ENCODE data around the gene SLC25A10.

Gene SLC25A10

GRCh38 chr17:81713556-81714411, 1.7 kb downstream of the SLC25A10 start:
- peak overlapping the region; percentile 96 for H3K9ac ChIP-seq (ENCODE audit: insufficient read length, low read depth)
- H3K9me3 ChIP-seq (ENCODE audit: insufficient read depth, low read length) = no peaks in the 10 kb centered on the region
- peak overlapping the region; percentile 86 for H3K4me3 ChIP-seq (ENCODE audit: insufficient read length, low read depth)
- H3K36me3 ChIP-seq (ENCODE audit: insufficient read depth, insufficient read length, low read length) = peaks cover 29% of the 10 kb centered on the region
- no peak for DNase-seq (ENCODE audit: low read depth, low spot score)
- no peaks in the 10 kb centered on the region for H3K27me3 ChIP-seq (ENCODE audit: insufficient read depth, insufficient read length)
- TF ChIP-seq YY1 (IDR thresholded peaks at IDR 0.05; ENCODE audit: insufficient read depth, insufficient read length) (no peak), SUZ12 (IDR thresholded peaks at IDR 0.05; ENCODE audit: extremely low read depth, insufficient read depth, insufficient read length) (no peak), ZNF274 (IDR thresholded peaks at IDR 0.05; ENCODE audit: low read depth, low read length) (no peak)
- peaks cover 22% of the 10 kb centered on the region for H3K4me1 ChIP-seq (ENCODE audit: insufficient read depth, insufficient read length)

GRCh38 chr17:81714412-81715106, 2.5 kb downstream of the SLC25A10 start:
- DNase-seq (ENCODE audit: low read depth, low spot score) = no peak
- no peak overlapping the region for H3K4me3 ChIP-seq (ENCODE audit: insufficient read length, low read depth)
- TF ChIP-seq YY1 (IDR thresholded peaks at IDR 0.05; ENCODE audit: insufficient read depth, insufficient read length) (no peak), ZNF274 (IDR thresholded peaks at IDR 0.05; ENCODE audit: low read depth, low read length) (no peak), SUZ12 (IDR thresholded peaks at IDR 0.05; ENCODE audit: extremely low read depth, insufficient read depth, insufficient read length) (no peak)
- H3K36me3 ChIP-seq (ENCODE audit: insufficient read depth, insufficient read length, low read length) = peaks cover 30% of the 10 kb centered on the region
- H3K9me3 ChIP-seq (ENCODE audit: insufficient read depth, low read length) = no peaks in the 10 kb centered on the region
- no peaks in the 10 kb centered on the region for H3K27me3 ChIP-seq (ENCODE audit: insufficient read depth, insufficient read length)
- H3K9ac ChIP-seq (ENCODE audit: insufficient read length, low read depth) = peak overlapping the region; percentile 96
- peaks cover 19% of the 10 kb centered on the region for H3K4me1 ChIP-seq (ENCODE audit: insufficient read depth, insufficient read length)

GRCh38 chr17:81715107-81715871, 3.2 kb downstream of the SLC25A10 start:
- H3K27me3 ChIP-seq (ENCODE audit: insufficient read depth, insufficient read length) = no peaks in the 10 kb centered on the region
- H3K36me3 ChIP-seq (ENCODE audit: insufficient read depth, insufficient read length, low read length) = peaks cover 37% of the 10 kb centered on the region
- DNase-seq (ENCODE audit: low read depth, low spot score) = no peak
- peaks cover 20% of the 10 kb centered on the region for H3K4me1 ChIP-seq (ENCODE audit: insufficient read depth, insufficient read length)
- H3K4me3 ChIP-seq (ENCODE audit: insufficient read length, low read depth) = no peak overlapping the region
- TF ChIP-seq SUZ12 (IDR thresholded peaks at IDR 0.05; ENCODE audit: extremely low read depth, insufficient read depth, insufficient read length) = no peak
- TF ChIP-seq YY1 (IDR thresholded peaks at IDR 0.05; ENCODE audit: insufficient read depth, insufficient read length) = no peak
- TF ChIP-seq ZNF274 (IDR thresholded peaks at IDR 0.05; ENCODE audit: low read depth, low read length) = no peak
- H3K9ac ChIP-seq (ENCODE audit: insufficient read length, low read depth) = no peak overlapping the region
- H3K9me3 ChIP-seq (ENCODE audit: insufficient read depth, low read length) = no peaks in the 10 kb centered on the region

GRCh38 chr17:81715872-81716673, 4.0 kb downstream of the SLC25A10 start:
- TF ChIP-seq YY1 (IDR thresholded peaks at IDR 0.05; ENCODE audit: insufficient read depth, insufficient read length) (no peak), ZNF274 (IDR thresholded peaks at IDR 0.05; ENCODE audit: low read depth, low read length) (no peak), SUZ12 (IDR thresholded peaks at IDR 0.05; ENCODE audit: extremely low read depth, insufficient read depth, insufficient read length) (no peak)
- no peak overlapping the region for H3K4me3 ChIP-seq (ENCODE audit: insufficient read length, low read depth)
- peaks cover 39% of the 10 kb centered on the region for H3K36me3 ChIP-seq (ENCODE audit: insufficient read depth, insufficient read length, low read length)
- H3K9ac ChIP-seq (ENCODE audit: insufficient read length, low read depth) = no peak overlapping the region
- no peak for DNase-seq (ENCODE audit: low read depth, low spot score)
- H3K27me3 ChIP-seq (ENCODE audit: insufficient read depth, insufficient read length) = no peaks in the 10 kb centered on the region
- peaks cover 16% of the 10 kb centered on the region for H3K4me1 ChIP-seq (ENCODE audit: insufficient read depth, insufficient read length)
- no peaks in the 10 kb centered on the region for H3K9me3 ChIP-seq (ENCODE audit: insufficient read depth, low read length)

- H3K36me3 ChIP-seq (ENCODE audit: insufficient read depth, insufficient read length, low read length) = peaks cover 39% of the 10 kb centered on the region
- no peak for DNase-seq (ENCODE audit: low read depth, low spot score)
- H3K4me1 ChIP-seq (ENCODE audit: insufficient read depth, insufficient read length) = peaks cover 15% of the 10 kb centered on the region
- H3K9me3 ChIP-seq (ENCODE audit: insufficient read depth, low read length) = no peaks in the 10 kb centered on the region
- no peak overlapping the region for H3K4me3 ChIP-seq (ENCODE audit: insufficient read length, low read depth)
- TF ChIP-seq YY1 (IDR thresholded peaks at IDR 0.05; ENCODE audit: insufficient read depth, insufficient read length) (no peak), ZNF274 (IDR thresholded peaks at IDR 0.05; ENCODE audit: low read depth, low read length) (no peak), SUZ12 (IDR thresholded peaks at IDR 0.05; ENCODE audit: extremely low read depth, insufficient read depth, insufficient read length) (no peak)
- H3K9ac ChIP-seq (ENCODE audit: insufficient read length, low read depth) = no peak overlapping the region
- H3K27me3 ChIP-seq (ENCODE audit: insufficient read depth, insufficient read length) = no peaks in the 10 kb centered on the region
These were observed 4.6 kb downstream of the SLC25A10 start for GRCh38 chr17:81716674-81716996.

- H3K4me1 ChIP-seq (ENCODE audit: insufficient read depth, insufficient read length) = peaks cover 17% of the 10 kb centered on the region
These were observed 5.1 kb downstream of the SLC25A10 start for GRCh38 chr17:81717049-81717765.

More at GRCh38 chr17:81717049-81717765, 5.1 kb downstream of the SLC25A10 start:
- DNase-seq (ENCODE audit: low read depth, low spot score) = no peak
- Histone ChIP-seq H3K9me3 (ENCODE audit: insufficient read depth, low read length) (no peaks in the 10 kb centered on the region), H3K9ac (ENCODE audit: insufficient read length, low read depth) (no peak overlapping the region), H3K27me3 (ENCODE audit: insufficient read depth, insufficient read length) (no peaks in the 10 kb centered on the region), H3K36me3 (ENCODE audit: insufficient read depth, insufficient read length, low read length) (peaks cover 39% of the 10 kb centered on the region), H3K4me3 (ENCODE audit: insufficient read length, low read depth) (no peak overlapping the region)
- TF ChIP-seq ZNF274 (IDR thresholded peaks at IDR 0.05; ENCODE audit: low read depth, low read length) = no peak
- no peak for TF ChIP-seq SUZ12 (IDR thresholded peaks at IDR 0.05; ENCODE audit: extremely low read depth, insufficient read depth, insufficient read length)
- TF ChIP-seq YY1 (IDR thresholded peaks at IDR 0.05; ENCODE audit: insufficient read depth, insufficient read length) = no peak

All from NT2/D1 (cell line).